HL-60 (cell line): ENCODE results near the gene C19orf44.

Experiments
- DNase-seq, 2 experiments: peaks; one replicate each; pipeline ENCODE4 v3.0.0-alpha.2; 2010 to 2020; ENCODE audit warnings: low read depth in 1 of 2, low spot score in 1 of 2
- H3K27ac ChIP-seq: fragments of 250-450 bp; sonication (Bioruptor Pico); replicated peaks from 2 replicates; pipeline ENCODE4 v1.5.1; 2020; ENCODE audit warnings: mild to moderate bottlenecking, moderate library complexity
- H3K27me3 ChIP-seq: fragments of 250-450 bp; sonication (Bioruptor Pico); 2 replicates; pipeline ENCODE4 v1.5.1; 2021; ENCODE audit warnings: mild to moderate bottlenecking, moderate library complexity; ENCODE audit not compliant: insufficient read depth, poor library complexity, severe bottlenecking
- H3K4me3 ChIP-seq: replicated peaks from 2 replicates; pipeline ENCODE4 v1.5.1; 2011; ENCODE audit warnings: mild to moderate bottlenecking, control low read depth, low read length; ENCODE audit not compliant: insufficient read depth
- CTCF ChIP-seq: IDR thresholded peaks from one replicate; pipeline ENCODE4 v1.5.1; 2011; ENCODE audit warnings: low read length, control low read depth, inconsistent platforms; ENCODE audit not compliant: insufficient read depth
- GABPA ChIP-seq: IDR thresholded peaks from 2 replicates; pipeline ENCODE4 v1.6.1; 2012; ENCODE audit warnings: low read depth
- POLR2AphosphoS5 ChIP-seq: IDR thresholded peaks from 2 replicates; pipeline ENCODE4 v1.6.1; 2012; ENCODE audit warnings: low read depth
- SPI1 ChIP-seq: IDR thresholded peaks from 2 replicates; pipeline ENCODE4 v1.6.1; 2012; ENCODE audit warnings: low read depth, mild to moderate bottlenecking, borderline replicate concordance
- TF ChIP-seq, protein P1 (sequence below): IDR thresholded peaks from 2 replicates; pipeline ENCODE4 v1.6.1; 2012; ENCODE audit warnings: low read depth; ENCODE audit not compliant: insufficient replicate concordance

C19orf44 gene

GRCh38 chr19:16566161-16566560 lies 70.0 kb downstream of the C19orf44 start:
- Histone ChIP-seq H3K27me3 (no peaks in the 10 kb centered on the region), H3K4me3 (no peak overlapping the region), H3K27ac (no peak overlapping the region; the same call in 1 of the 2 replicates)
- TF ChIP-seq POLR2AphosphoS5 (no peak), SPI1 (no peak), GABPA (no peak), CTCF (no peak)
- TF ChIP-seq, protein P1, sequence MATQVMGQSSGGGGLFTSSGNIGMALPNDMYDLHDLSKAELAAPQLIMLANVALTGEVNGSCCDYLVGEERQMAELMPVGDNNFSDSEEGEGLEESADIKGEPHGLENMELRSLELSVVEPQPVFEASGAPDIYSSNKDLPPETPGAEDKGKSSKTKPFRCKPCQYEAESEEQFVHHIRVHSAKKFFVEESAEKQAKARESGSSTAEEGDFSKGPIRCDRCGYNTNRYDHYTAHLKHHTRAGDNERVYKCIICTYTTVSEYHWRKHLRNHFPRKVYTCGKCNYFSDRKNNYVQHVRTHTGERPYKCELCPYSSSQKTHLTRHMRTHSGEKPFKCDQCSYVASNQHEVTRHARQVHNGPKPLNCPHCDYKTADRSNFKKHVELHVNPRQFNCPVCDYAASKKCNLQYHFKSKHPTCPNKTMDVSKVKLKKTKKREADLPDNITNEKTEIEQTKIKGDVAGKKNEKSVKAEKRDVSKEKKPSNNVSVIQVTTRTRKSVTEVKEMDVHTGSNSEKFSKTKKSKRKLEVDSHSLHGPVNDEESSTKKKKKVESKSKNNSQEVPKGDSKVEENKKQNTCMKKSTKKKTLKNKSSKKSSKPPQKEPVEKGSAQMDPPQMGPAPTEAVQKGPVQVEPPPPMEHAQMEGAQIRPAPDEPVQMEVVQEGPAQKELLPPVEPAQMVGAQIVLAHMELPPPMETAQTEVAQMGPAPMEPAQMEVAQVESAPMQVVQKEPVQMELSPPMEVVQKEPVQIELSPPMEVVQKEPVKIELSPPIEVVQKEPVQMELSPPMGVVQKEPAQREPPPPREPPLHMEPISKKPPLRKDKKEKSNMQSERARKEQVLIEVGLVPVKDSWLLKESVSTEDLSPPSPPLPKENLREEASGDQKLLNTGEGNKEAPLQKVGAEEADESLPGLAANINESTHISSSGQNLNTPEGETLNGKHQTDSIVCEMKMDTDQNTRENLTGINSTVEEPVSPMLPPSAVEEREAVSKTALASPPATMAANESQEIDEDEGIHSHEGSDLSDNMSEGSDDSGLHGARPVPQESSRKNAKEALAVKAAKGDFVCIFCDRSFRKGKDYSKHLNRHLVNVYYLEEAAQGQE, result no peak
- no peak for DNase-seq

GRCh38 chr19:16566702-16567101 lies 70.5 kb downstream of the C19orf44 start:
- H3K27ac ChIP-seq, result no peak overlapping the region
- H3K27me3 ChIP-seq, result no peaks in the 10 kb centered on the region
- no peak for DNase-seq
- TF ChIP-seq, protein P1, result no peak
- TF ChIP-seq GABPA (no peak), CTCF (no peak), POLR2AphosphoS5 (no peak), SPI1 (no peak)
- H3K4me3 ChIP-seq, result no peak overlapping the region

DNA sequence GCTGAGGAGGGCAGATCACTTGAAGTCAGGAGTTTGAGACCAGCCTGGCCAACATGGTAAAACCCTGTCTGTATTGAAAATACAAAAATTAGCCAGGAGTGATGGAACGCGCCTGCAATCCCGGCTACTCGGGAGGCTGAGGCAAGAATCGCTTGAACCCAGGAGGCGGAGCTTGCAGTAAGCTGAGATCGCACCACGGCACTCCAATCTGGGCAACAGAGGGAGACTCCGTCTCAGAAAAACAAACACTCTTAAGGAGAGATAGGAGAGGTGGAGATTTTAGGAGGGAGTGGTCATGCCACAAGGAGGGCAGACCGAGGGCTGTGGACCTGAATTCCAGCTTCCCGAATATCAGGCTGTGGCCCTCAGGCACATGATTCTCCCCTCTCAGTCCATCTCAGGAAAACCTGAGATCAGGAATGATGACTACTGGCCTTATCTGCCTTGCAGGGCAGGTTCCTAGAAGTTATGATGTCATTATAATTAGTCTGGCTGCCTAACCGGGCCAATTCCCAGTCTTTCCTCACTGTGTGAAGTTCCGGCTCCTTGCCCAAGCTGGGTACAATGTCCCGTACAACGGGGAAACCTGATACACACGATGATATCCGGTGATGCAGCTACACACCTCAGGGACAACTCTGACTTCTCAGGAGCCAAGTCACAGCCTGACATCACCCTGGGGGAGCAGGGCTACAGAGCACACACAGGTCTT lies 73.6 kb downstream of the C19orf44 start:
- DNase-seq, result no peak
- Histone ChIP-seq H3K4me3 (no peak overlapping the region), H3K27ac (no peak overlapping the region), H3K27me3 (no peaks in the 10 kb centered on the region)
- TF ChIP-seq SPI1 (no peak), GABPA (no peak), POLR2AphosphoS5 (no peak), CTCF (no peak)
- TF ChIP-seq, protein P1, result no peak
